Measurements from ENCODE around the gene CCR2. TPM values are rescaled to one million over a fixed set of nuclear protein-coding genes. Genes with fewer than 3 reads are reported as not detected.
A peak's percentile ranks its signal among the peaks of the same experiment; 100 is the strongest.

Gene CCR2
- polyA plus RNA-seq, 3 donors, result 20.5 to 181 (median 145) TPM

- Histone ChIP-seq H3K4me2 (replicated peaks; ENCODE audit: extremely low read depth, low read length, poor library complexity, severe bottlenecking) (no peak overlapping the region), H3K4me1 (ENCODE audit: control insufficient read depth in 1 of 2, insufficient read depth in 2 of 2, low read length in 2 of 2) (peaks cover 65 to 77% of the 10 kb centered on the region in 2 donors), H4K20me1 (ENCODE audit: insufficient read depth, low read length) (no peaks in the 10 kb centered on the region), H3K27me3 (ENCODE audit: control insufficient read depth in 2 of 2, insufficient read depth in 2 of 2, low read length in 2 of 2) (no peaks in the 10 kb centered on the region), H3K9me3 (replicated peaks in 1 of 2; ENCODE audit: control insufficient read depth in 1 of 2, insufficient read depth in 1 of 2, low read length in 2 of 2) (no peaks in the 10 kb centered on the region), H3K9ac (ENCODE audit: insufficient read depth, low read length, poor library complexity, severe bottlenecking) (no peak overlapping the region), H3K36me3 (replicated peaks in 1 of 2; ENCODE audit: control insufficient read depth in 1 of 2, insufficient read depth in 2 of 2, low read length in 2 of 2) (peaks cover 11 to 12% of the 10 kb centered on the region in 2 donors), H3K27ac (ENCODE audit: low read depth in 1 of 2, low read length in 2 of 2) (peak overlapping the region in 1 of 2 donors; percentile 60), H3K79me2 (ENCODE audit: insufficient read depth, low read length) (peaks cover 15% of the 10 kb centered on the region), H3K4me3 (replicated peaks in 1 of 3; ENCODE audit: low read depth in 2 of 3, low read length in 3 of 3) (no peak overlapping the region), H2AFZ (ENCODE audit: insufficient read depth, low read depth, low read length, poor library complexity, severe bottlenecking) (no peak overlapping the region)
- no peak for DNase-seq
- Mint-ChIP-seq H3K4me1 (peaks cover 77% of the 10 kb centered on the region), H3K27me3 (ENCODE audit: low read depth in 3 of 3) (no peaks in the 10 kb centered on the region), H3K4me3 (no peak overlapping the region), H3K9me3 (peaks cover 0 to 5% (median 0%) of the 10 kb centered on the region in 7 donors), H3K27ac (peak overlapping the region in 5 of 7 donors; percentile 44 to 85 (median 62)), H3K36me3 (peaks cover 14 to 22% of the 10 kb centered on the region in 2 donors)
- WGBS (ENCODE audit: insufficient coverage), result no CpG with 5 or more reads among the region's 4 CpGs
- TF ChIP-seq CTCF (IDR thresholded peaks at IDR 0.05), result no peak
- intact Hi-C loops (cut with micrococcal nuclease), result loop anchor here (5.0 kb wide), 6 partner anchors 42 to 278 kb away; partner anchors contain the start of genes CCR5AS (in 1 of the 2) and CCRL2 (in 1 of the 2)
Observed at GRCh38 chr3:46365041-46365440, 11.1 kb downstream of the CCR2 start.

GRCh38 chr3:46365737-46366524 is 12.0 kb downstream of the CCR2 start:
- Histone ChIP-seq H2AFZ (ENCODE audit: insufficient read depth, low read depth, low read length, poor library complexity, severe bottlenecking) (no peak overlapping the region), H4K20me1 (ENCODE audit: insufficient read depth, low read length) (no peaks in the 10 kb centered on the region), H3K4me1 (ENCODE audit: control insufficient read depth in 1 of 2, insufficient read depth in 2 of 2, low read length in 2 of 2) (peaks cover 60 to 76% of the 10 kb centered on the region in 2 donors), H3K79me2 (ENCODE audit: insufficient read depth, low read length) (peaks cover 6% of the 10 kb centered on the region), H3K27ac (ENCODE audit: low read depth in 1 of 2, low read length in 2 of 2) (peak overlapping the region in 1 of 2 donors; percentile 60), H3K9ac (ENCODE audit: insufficient read depth, low read length, poor library complexity, severe bottlenecking) (no peak overlapping the region), H3K27me3 (ENCODE audit: control insufficient read depth in 2 of 2, insufficient read depth in 2 of 2, low read length in 2 of 2) (no peaks in the 10 kb centered on the region), H3K4me3 (replicated peaks in 1 of 3; ENCODE audit: low read depth in 2 of 3, low read length in 3 of 3) (no peak overlapping the region), H3K36me3 (replicated peaks in 1 of 2; ENCODE audit: control insufficient read depth in 1 of 2, insufficient read depth in 2 of 2, low read length in 2 of 2) (peaks cover 2 to 3% of the 10 kb centered on the region in 2 donors), H3K9me3 (replicated peaks in 1 of 2; ENCODE audit: control insufficient read depth in 1 of 2, insufficient read depth in 1 of 2, low read length in 2 of 2) (no peaks in the 10 kb centered on the region), H3K4me2 (replicated peaks; ENCODE audit: extremely low read depth, low read length, poor library complexity, severe bottlenecking) (no peak overlapping the region)
- Mint-ChIP-seq H3K36me3 (peaks cover 6 to 14% of the 10 kb centered on the region in 2 donors), H3K9me3 (peaks cover 0 to 5% (median 1%) of the 10 kb centered on the region in 7 donors), H3K27me3 (ENCODE audit: low read depth in 3 of 3) (no peaks in the 10 kb centered on the region), H3K27ac (peak overlapping the region in 6 of 7 donors; percentile 6 to 85 (median 65)), H3K4me3 (no peak overlapping the region), H3K4me1 (peaks cover 74% of the 10 kb centered on the region)
- intact Hi-C loops (cut with micrococcal nuclease), result loop anchor here (5.0 kb wide), 6 partner anchors 41 to 279 kb away; partner anchors contain the start of genes CCR5AS (in 1 of the 2) and CCRL2 (in 1 of the 2)
- no peak for TF ChIP-seq CTCF (IDR thresholded peaks at IDR 0.05)
- 100% methylated on average over 1 of the region's 5 CpGs for WGBS (ENCODE audit: insufficient coverage)
- no peak for DNase-seq

All from CD14-positive monocyte (primary cell).